GM21619 (cell line): ENCODE results near the gene RNF7.
"Not testable (repeated sequence)": the region's sequence is repeated elsewhere in the genome, so short reads cannot be mapped to it uniquely, and the experiment has no call there.

Source experiments
- ATAC-seq: cut with Tn5 transposase; IDR thresholded peaks from one replicate; pipeline ENCODE4 v1.9.1; 2021; ENCODE audit not compliant: unreplicated experiment

RNF7 gene

GRCh38 chr3:141735176-141735575 is 2.9 kb upstream of the RNF7 start:
- ATAC-seq: no peak

- ATAC-seq: no peak
These were observed 2.2 kb upstream of the RNF7 start for GRCh38 chr3:141735770-141736465.

GRCh38 chr3:141737093-141737492 is 1.0 kb upstream of the RNF7 start:
- ATAC-seq: no peak

GRCh38 chr3:141737678-141738021 is 448 bp upstream of the RNF7 start:
- no peak for ATAC-seq

- no peak for ATAC-seq
These were observed 829 bp downstream of the RNF7 start for GRCh38 chr3:141738891-141739363.

- ATAC-seq: no peak
These were observed 1.6 kb downstream of the RNF7 start for GRCh38 chr3:141739731-141740130.

DNA sequence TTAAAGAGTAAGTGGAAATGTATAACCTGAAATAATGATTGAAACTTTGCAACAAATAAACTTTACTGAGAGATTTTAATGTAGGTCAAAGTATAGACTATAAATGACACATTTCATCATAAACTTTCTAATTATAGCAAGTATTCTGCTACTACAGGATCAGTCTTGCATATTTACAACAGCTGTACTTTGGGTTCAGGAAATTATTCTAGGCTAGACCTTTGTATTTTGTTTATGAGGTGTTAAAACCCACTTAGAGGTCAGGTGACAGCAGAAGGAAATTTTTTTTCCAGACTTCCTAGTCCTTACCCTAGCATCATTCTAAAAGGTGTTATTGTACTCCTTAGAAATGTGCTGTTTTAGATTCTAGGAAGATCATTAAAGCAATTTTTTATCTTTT is 2.3 kb downstream of the RNF7 start:
- ATAC-seq: no peak

GRCh38 chr3:141743305-141743704 is 5.2 kb downstream of the RNF7 start:
- ATAC-seq: no peak

DNA sequence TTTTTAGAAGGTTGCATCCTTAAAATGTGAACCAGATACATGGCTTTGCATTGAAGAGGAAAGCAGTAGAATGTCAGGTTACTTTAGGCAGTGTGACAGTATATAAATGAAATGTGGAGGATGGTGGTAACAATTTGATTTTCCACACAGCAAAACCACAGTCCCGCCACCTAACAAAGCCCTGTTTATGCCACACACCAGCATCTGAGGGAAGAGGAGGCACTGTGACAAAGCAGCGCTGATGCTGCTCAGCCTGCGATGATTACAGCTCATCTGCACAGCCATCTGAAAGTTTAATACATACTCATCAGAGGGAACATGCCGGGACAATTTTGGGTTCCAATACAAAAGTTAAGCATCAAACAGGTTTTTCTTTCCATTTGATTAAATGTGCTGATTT is 8.9 kb downstream of the RNF7 start:
- ATAC-seq: no peak

GRCh38 chr3:141753399-141753798 is 15.3 kb downstream of the RNF7 start:
- ATAC-seq: no peak

DNA sequence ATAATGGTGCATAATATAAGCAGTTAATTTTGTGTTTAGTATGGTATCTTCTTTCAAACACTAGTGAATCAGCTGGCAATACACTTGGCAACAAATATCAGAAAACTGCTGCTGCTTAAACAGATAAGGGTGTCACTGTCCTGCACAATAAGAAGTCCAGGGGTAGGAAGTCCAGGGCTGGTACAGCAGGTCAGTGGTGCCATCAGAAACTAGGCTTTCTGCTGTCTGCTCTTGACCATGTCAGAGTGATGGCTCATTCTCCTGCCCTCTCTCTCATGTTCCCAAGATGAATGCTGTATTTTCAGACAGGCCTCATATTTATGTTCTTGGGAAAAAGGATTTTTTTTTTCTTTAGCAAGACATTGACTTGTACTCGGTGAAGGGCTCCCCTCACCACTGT is 15.9 kb downstream of the RNF7 start:
- ATAC-seq: no peak

DNA sequence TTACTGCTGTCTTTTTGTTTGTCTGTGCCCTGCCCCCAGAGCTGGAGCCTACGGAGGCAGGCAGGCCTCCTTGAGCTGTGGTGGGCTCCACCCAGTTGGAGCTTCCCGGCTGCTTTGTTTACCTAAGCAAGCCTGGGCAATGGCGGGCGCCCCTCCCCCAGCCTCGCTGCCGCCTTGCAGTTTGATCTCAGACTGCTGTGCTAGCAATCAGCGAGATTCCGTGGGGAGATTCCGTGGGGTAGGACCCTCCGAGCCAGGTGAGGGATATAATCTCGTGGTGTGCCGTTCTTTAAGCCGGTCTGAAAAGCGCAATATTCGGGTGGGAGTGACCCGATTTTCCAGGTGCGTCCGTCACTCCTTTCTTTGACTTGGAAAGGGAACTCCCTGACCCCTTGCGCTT is 24.5 kb downstream of the RNF7 start:
- not testable (repeated sequence) for ATAC-seq

- no peak for ATAC-seq
These were observed 25.1 kb downstream of the RNF7 start, which contains the start of gene GRK7 for GRCh38 chr3:141763088-141763750. GRK7 (plus strand) TSS chr3:141763408; CDS start chr3:141778285, 14,877 bp downstream.

- ATAC-seq: no peak
These were observed 25.9 kb downstream of the RNF7 start for GRCh38 chr3:141764045-141764444.

DNA sequence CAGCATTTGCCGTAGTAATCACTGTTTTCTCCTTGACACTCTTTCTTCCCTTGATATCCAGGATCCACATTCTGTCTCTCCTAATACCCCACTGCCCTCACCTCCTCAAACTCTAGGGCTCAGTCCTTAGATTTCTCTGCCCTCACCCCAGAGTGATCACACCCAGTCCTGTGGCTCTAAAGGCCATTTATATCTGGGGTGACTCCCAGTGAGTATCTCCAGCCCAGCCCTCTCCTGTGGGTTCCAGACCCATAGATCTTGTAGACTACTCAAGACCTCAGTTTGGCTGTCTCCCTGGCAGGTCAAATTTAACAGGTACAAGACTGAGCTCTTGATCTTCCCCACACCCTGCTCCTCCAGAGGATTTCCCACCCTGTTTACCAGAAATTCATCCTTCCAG is 26.4 kb downstream of the RNF7 start:
- no peak for ATAC-seq

- no peak for ATAC-seq
These were observed 26.9 kb downstream of the RNF7 start for GRCh38 chr3:141764986-141765385.

GRCh38 chr3:141767066-141767465 is 29.0 kb downstream of the RNF7 start:
- ATAC-seq: no peak

- no peak for ATAC-seq
These were observed 31.3 kb downstream of the RNF7 start for GRCh38 chr3:141769221-141769894.

- ATAC-seq: no peak
These were observed 35.6 kb downstream of the RNF7 start for GRCh38 chr3:141773676-141774075.

DNA sequence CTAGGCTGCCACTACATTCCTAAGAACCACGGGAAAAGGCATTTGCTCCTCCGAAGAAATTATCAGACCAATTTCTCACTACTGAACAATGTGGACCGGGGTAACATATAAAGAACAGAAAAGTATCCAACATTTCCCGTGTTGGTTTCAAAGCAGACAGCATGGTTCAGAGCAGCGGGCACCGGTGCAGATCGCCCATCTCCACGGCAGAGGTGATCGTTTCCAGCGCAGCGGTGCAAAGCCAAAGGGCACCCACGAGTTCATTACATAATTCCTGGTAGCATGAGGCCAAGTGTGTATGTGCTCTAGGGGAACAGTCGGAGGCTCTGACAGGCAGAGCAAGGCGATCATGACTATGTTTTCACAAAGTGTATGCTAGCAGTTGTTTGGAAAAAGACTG is 38.3 kb downstream of the RNF7 start:
- no peak for ATAC-seq

GRCh38 chr3:141776885-141777284 is 38.8 kb downstream of the RNF7 start:
- no peak for ATAC-seq
